ENCODE measurements around the gene KCNJ12.
"Not testable (repeated sequence)": the region's sequence is repeated elsewhere in the genome, so short reads cannot be mapped to it uniquely, and the experiment has no call there.

Gene KCNJ12

DNA sequence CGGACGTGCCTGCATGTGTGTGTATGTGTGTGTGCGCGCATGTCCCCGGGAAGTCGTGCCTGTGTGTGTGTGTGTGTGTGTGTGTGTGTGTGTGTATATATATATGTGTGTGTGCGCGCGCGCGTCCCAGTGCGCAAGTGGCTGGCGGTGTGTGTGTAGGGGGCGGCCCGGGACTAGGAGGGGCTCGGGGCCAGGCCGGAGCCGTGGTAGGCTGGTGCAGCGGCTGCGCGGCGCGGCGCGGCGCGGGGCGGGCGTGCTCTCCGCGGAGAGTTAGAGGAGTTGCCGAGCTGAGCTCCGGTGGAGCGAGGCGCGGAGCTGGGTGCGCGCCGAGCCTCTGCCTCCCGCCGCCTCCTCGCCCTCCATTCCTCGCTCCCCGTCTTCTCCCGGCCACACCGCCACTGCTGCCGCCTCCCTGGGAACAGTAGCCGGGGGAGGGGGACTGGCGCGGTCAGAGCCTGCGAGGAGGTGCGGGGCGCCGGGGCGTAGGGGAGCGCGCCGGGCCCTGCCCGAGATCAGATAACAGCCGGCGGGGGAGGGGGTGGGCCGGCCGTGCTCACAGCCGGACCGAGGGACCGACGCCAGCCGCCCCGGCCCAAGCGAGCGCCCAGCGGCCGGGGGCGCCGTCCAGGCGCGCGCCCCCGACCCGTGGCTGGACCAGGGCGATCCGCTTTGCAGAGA, at the start of gene KCNJ12:
TSS of gene KCNJ12 (plus strand) at position 277 of the 678 bp plus-strand sequence. CDS start 38,986 bp downstream, outside the sequence.
- no peak for DNase-seq (ENCODE audit: low spot score)

DNA sequence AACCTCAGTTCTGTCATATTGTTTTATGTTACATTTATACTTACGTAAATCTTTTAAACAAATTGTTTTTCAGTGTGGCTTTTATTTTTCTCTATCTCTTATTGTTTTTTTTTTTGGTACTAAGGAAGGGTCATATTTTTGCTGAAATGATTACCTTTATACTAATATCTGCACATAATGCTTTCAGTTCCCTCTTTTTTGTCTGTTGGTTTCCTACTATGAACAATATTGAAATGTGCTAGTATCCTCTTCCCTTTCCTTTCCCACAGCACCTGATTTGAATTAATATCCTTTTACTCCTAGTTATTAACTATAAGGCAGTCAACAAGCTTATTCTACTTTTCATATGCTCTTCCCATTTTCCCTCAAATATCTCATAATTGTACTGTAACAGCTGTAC, 48.2 kb upstream of the KCNJ12 start:
- not testable (repeated sequence) for DNase-seq (ENCODE audit: low spot score)

DNA sequence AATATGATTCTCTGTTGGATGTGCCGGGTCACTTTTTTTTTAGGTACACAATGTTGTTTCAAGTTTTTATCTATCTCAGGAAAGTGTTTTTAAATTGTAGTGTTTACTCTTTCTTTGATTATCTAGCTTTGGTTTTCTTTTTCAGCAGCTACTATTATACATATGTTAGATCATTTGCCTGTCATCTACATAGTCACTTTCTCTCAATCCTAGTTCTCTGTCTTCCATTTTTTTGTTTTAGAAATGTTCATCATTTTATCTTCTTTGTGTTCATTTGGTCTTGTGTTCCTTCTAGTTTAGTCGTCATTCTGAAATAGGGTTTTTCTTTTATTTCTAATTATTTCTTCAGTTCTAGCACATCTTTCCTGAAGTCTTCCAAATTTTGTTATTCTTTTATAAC, 47.4 kb upstream of the KCNJ12 start:
- DNase-seq (ENCODE audit: low spot score) = not testable (repeated sequence)

DNA sequence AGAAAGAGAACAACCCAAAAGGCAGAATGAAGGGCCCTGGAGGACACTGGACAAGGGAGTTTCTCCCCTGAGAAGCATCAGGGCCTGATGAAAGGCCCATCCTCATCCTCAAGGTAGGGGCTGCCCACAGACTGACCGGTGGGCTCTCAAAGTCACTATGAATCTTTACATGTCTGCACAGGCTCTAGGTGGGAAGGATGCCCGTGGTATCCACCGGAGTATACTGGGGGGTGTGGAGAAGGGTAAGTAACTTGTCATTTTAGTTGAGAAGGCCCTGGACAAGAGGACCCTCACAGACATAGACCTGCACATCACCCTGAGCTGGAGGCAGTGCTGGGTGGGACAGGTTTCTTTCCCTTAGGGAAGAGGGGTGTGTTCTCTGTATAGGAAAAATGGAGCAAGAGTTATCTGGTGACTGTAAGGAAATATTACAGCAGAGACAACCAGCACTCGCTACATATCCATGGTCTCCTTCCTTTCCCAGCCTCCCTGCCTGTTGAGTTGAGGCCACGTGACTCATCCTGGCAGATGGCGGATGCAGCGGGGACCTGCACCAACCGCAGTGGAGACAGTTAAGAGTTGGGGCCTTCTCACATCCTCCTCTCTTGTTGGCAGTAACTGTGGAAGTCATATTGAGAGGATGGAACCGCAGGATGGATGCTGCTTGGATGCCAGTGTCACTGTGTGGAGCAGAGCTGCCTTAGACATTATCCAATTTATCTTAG, 45.6 kb upstream of the KCNJ12 start:
- DNase-seq (ENCODE audit: low spot score) = no peak

DNA sequence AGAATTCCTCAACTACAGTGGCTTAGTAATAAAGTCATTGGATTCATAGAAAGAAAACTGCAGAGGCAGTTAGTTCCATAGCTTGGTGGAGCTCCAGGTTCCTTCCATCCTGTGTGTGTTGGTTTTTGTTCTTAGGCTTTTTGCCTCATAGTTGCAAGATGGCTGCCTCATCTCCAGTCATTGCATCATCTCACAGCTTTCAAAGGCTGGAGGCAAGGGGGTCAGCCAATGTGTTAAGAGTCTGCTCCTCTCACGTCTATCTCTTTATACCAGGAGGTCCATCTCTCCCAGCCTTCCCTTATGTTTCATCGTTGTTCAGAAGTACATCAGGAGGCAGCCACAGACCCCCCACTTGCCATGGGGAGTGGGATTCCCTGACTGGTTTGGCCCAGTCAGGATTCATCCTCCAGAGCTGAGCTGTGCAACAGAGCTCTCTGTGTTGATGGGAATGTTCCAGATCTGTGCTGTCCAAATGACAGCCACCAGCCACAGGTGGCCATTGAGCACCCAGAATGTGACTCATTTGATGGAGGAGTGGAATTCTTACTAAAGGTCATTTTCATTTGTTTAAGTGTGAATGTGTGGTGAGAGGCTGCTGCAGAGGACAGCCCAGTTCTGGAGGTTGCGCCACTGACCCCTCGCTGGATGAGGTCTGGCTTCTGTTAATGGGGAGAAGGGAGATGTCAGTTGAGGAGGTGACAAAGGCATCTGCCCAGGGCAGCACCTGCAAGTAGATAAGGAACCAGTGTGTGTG, 39.4 kb upstream of the KCNJ12 start:
- not testable (repeated sequence) for DNase-seq (ENCODE audit: low spot score)

DNA sequence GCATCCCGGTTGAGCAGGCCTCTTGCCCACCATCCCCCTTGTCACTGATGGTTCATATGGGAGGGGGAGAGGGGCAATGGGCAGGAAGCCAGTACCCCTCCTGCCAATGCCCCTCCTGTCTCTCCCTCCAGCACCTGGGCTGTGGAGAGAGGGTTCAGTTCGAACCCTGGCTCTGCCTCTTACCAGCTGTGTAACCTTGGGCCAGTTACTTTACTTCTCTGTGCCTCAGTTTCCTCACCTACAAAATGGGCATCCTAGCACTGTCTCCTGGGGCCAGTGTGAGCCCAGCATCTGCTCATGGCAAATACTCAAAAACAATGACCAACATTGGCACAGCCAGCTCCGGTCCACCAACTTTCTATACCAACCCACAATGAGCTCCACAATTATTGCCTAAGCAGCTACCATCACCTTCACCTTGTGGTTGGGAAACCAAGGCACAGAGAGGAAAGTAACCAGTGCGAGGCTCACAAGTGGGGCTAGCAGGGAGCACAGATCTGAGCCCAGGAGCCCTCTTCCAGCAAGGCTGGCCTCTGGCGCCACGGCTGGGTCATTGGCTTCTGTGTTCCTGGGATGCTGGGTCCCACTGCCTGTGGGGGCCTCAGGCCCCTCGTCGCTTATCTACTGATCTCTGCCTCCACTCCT, 38.1 kb upstream of the KCNJ12 start:
- not testable (repeated sequence) for DNase-seq (ENCODE audit: low spot score)

DNA sequence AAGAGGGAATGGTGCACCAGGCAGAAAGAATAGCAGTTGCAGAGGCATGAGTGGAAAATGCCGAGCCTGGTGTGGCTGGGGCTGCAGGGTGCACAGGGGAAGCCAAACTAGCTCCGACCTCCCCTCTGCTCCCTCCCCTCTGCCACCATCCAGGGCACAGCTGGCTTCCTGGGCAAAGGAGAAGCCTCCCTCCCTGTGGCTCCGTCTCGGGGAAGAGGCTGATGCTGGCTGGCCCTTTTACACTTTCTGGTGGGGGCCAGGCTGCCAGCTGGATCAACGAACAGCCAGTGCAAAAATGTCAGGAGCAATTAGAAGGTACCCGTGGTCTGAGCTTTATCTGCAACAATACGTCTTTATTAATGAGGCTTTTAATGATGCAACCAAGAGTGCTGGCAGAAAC, 37.1 kb upstream of the KCNJ12 start:
- DNase-seq (ENCODE audit: low spot score) = no peak

DNA sequence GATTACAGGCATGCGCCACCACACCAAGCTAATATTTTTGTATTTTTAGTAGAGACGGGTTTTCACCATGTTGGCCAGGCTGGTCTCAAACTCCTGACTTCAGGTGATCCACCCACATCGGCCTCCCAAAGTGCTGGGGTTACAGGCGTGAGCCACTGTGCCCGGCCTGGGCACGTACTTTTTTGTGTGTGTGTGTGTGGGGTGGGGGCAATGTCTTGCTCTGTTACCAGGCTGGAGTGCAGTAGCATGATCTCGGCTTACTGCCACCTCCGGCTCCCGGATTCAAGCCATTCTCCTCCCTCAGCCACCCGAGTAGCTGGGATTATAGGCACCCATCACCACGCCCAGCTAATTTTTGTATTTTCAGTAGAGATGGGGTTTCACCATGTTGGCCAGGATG, 36.6 kb upstream of the KCNJ12 start:
- DNase-seq (ENCODE audit: low spot score) = not testable (repeated sequence)

DNA sequence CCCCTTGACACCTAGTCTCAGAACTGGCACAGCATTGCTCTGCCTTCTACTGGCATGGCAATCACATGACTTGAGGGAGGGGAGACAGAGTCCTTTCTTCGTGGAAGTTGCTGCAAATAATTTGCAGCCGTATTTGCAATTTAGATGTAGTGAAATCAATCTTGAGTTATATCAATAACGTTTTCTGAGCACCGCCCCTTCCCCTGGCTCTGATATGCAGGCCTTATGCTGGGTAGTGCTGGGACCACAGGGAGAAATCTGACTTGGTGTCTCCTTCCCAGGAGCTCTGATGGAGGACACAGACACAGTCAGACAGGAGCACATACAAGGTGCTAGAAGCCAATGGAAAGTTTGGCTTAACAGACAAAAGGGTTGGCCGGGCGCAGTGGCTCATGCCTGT, 35.8 kb upstream of the KCNJ12 start:
- not testable (repeated sequence) for DNase-seq (ENCODE audit: low spot score)

DNA sequence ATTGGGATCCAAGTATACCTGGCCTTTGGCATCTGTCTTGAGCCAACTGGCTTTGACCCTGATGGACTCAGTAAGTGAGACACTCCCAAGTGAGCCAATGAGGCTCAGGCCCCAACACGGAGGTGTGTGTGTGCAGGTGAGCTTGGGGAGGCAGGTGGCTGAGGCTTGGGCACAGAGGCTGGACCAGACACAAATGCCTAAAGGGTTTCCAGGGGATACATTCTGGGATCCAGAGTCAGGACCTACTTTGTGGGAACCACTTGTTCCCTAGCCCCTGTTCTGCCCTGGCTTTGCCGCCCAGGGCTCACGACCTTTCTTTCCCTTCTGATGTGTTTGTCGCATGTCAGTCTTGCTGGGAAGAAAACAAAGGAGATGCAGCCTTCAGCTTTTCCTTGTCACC, 34.9 kb upstream of the KCNJ12 start:
- DNase-seq (ENCODE audit: low spot score) = not testable (repeated sequence)

DNA sequence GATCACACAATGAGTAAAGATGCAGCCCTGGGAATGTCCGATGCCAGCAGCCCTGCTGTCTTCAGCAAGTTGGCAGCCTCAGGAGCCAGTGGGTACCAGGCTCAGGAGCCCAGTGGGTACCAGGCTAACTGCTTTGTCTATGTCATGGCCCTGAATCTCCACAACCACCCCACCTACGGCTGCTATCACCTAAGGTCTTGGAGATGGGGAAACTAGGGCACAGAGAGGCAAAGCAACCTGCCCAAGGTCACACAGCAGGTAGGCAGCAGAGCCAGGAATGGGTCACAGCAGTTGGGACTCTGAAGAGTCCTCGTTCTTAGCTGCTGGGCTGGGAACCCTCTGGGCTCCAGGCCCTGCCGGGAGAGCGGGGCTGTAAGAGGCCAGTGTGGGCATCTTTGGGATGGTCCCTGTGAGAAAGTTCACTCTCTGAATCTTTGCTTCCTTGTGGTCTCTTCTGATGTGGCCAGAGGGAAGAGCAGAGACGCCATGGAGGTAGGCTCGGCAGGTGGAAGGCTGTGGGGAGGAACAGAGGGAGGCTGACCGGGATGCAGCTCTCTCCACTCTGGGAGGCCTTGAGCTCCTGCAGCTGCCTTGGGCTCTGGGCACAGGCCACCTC, 34.1 kb upstream of the KCNJ12 start:
- DNase-seq (ENCODE audit: low spot score) = not testable (repeated sequence)

DNA sequence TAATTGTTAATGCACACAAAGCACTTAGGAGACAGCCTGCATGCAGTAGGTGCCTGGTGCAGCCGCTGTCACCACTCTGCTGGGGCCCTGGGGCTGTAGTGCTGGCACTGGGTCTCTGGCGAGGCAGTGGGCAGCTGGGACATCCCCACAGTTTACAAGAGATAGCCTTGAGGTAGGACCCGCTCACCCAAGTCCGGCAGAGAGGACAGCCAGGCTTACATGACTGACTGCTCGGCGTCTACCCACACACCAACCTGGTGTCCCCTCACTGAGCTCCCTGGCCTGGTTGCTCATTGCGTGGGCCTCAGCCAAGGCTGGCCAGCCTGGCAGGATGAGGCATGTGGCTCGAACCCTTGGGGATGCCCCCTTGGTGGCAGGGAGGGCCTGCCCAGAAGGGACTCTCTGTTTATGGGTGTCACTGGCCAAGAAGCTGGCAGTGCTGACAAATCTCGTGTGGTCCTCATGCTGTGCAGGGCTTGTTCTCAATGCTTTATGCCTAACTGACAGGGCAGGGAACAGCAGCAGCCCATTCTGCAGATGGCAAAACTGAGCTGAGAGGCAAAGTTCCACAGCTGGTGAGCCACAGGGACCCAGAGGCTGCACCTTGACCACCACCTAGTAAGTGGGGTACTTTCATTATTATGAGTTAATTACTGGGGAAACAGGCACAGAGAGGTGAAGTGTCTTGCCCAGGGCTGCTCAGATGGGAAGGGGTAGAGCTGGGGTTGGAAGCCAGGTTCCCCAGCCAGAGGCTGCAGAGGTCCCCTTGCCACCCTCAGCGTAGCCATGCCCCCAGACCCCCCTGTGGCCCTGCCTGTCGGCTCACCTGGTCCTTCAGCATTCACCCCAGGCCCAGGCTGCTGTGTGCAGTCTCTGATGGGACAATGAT, 32.9 kb upstream of the KCNJ12 start:
- not testable (repeated sequence) for DNase-seq (ENCODE audit: low spot score)

DNA sequence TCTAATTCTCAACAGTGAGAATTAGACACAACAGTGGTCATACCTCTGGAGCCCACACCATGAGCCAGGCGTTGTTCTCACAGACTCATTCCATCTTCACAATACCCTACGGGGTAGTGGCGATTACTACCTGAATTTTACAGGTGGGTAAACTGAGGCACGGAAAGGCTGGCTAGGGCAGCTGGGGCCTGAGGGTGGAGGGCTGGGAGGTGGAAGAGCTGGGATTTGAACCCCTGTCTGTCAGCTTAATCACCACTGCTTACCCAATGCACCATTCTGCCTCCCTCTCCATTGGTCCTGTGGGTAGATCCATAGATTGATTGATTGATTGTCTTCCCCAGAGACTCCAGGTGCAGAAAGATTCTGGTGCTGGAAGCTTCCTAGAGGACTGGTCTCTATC, 31.4 kb upstream of the KCNJ12 start:
- DNase-seq (ENCODE audit: low spot score) = not testable (repeated sequence)

DNA sequence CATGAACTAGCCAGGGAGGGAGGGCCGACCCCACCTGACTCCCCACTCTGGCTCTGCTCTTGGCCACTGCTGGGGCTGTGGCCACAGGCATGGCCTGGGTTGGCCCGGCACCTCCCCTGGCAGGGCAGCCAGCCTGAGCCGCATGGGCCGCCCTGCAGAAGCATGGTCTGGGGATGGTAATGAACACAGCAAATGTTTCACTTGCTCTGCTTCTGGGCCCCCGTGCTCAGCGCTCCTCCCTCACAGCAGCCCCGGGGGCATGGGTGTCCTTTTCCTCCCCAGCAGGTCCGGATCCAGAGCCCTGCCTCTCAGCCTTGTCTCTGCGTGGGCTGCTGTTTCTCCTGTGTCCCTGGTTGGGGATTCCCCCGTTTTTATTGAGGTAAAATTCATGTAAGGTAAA, 30.9 kb upstream of the KCNJ12 start:
- no peak for DNase-seq (ENCODE audit: low spot score)

DNA sequence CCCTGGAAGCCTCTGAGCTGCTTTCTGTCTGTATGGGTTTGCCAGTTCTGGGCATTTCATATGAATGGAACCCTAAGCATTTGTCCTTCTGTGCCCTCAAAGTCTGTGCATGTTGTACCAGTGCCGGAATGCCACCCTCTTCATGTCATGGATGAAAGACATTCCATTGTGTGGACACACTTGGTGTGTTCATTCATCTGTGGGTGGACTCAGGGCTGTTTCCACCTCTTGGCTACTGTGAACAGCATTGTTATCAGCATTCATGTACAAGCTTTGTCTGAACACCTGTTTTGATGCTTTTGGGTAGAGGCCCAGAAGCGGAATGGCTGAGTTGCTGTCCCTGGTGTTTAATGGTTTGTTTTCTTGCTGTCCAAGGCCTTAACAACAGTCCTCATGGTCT, 30.1 kb upstream of the KCNJ12 start:
- DNase-seq (ENCODE audit: low spot score) = not testable (repeated sequence)

DNA sequence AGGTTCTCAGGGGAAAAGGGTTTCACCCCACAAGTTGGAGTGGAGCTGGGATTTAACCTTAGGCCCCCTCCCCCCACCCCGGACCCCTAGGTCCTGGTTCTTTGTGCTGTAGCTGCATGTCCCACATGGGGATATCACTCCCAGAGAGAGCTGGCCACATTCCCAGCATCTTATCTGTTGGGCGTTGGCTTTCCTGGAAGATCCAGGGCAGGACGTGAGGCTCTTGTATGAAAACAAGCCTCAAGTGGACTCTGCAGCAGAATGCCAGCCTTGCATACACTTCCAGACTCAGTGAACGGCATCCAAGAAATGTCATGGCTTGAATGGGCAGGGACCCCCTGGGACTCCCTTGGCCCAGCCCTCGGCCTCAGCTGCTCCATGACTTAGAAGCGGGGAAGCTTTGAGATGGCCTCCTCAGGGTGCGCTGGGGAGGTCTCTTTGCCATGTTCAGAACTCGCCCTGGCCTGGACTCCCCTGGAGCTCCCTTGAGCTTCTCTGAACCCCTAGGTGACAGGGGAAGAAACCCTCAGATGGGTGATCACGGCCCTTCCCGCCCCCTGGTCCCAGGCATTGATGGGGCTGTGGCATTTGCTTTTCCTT, 29.4 kb upstream of the KCNJ12 start:
- not testable (repeated sequence) for DNase-seq (ENCODE audit: low spot score)

DNA sequence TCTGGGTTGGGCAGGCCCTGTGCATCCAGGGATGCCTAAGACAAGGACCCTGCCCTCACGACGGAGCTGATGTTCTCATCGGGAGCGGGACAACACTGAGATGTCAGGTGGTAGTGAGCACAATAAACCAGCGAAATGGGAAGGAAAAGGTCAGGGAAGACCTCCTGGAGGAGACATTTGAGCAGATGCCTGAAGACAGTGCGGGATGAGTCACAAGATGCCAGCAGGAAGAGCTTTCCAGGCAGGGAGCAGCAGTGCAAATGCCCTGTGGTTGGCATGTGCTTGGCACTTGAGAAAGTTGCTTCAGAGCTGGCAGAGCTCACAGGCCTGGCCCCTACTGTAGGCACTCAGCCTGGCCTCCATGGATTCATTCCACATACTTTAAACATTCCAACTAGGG, 28.5 kb upstream of the KCNJ12 start:
- not testable (repeated sequence) for DNase-seq (ENCODE audit: low spot score)

DNA sequence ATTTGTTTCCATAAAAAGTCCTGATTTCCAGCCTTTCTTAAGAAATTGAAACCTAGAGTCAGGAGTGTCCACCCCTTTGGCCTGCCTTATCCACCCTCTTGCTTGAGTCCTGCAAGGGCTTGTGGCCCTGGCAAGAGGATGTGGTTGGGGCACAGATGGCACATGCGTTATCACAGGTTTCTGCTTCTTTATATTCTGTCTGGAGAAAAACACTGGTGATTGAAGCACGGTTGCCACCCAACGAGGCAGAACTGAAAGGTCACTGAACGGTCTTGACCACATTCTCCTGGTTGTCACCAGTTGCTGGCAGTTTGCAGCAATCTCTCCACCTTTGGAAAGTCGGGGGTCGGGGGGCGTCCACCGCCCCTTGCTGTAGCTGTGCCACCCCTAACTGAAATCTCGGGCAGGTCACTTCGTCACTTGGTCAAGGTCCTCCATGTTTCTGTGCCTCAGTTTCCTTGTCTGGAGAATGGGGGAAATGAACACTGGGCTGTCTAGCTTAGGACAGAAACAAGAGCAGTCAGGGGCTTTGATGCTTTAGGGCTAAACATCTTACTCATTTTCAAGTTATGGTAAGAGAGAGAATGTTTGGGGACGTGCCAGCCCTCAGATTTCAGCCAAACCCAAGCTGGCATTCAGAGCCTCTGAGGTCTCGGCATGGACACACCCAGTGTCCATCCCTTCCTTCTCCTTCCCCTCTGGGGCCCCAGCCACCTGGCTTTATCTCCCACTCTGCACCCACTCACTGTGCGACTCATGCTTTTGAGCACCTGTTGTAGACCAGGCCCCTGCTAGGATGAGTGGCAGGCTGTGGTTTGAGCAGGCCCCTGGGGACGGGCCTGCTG, 27.9 kb upstream of the KCNJ12 start:
- not testable (repeated sequence) for DNase-seq (ENCODE audit: low spot score)

DNA sequence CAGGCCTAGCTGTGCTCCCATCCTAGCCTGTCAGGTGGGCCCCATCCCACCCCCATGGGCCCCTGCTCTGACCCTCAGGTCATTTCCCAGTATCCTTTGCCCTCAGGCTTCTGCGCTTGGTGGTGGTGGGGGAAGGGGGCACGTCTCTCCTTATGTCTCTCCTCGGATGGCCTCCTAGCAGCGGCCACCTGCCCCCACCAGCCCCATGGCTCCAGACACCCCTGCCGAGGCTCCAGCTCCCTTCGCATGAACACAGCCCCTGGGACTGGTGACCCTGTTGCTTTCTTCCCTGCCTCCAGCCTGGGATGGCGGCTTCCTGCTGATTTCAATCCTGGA, 27.3 kb upstream of the KCNJ12 start:
- not testable (repeated sequence) for DNase-seq (ENCODE audit: low spot score)
